ENCODE data around the gene FHOD1. TPM values are rescaled to one million over a fixed set of nuclear protein-coding genes. Genes with fewer than 3 reads are reported as not detected.

FHOD1 gene
- total RNA-seq, 4 donors from 2014 or later: 6.3 to 15.6 (median 8.4) TPM

DNA sequence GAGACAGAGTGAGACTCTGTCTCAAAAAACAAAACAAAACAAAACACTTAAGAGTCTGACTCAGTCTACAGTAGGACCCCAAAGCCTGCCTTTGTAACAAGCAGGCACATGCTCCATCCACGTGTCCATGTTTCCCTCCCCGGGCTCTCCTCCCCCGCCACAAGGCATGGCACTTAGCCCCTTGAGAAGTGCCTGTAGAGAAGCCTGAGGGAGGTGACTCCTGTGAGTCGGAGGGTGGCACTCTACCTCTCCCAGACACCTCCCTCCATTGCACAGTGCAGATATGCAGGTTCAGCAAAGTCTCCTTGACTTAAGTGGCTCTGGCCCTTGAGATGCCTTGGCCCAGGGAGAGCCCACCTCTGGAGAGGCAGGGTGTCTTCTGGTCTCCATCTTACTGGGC is 6.8 kb downstream of the FHOD1 start:
- TF ChIP-seq CTCF (IDR thresholded peaks at IDR 0.05): no peak
- no peak for TF ChIP-seq POLR2A (IDR thresholded peaks at IDR 0.05)
- 54 to 56% methylated on average over 4 of the region's 4 CpGs for WGBS, 2 donors
- no peak for DNase-seq (ENCODE audit: low spot score in 2 of 2)
- no peak overlapping the region for H3K4me3 ChIP-seq (ENCODE audit: low read depth, poor library complexity, severe bottlenecking)
- intact Hi-C loops (cut with DNase I; ENCODE audit: low total_unique reads): no loop called here

DNA sequence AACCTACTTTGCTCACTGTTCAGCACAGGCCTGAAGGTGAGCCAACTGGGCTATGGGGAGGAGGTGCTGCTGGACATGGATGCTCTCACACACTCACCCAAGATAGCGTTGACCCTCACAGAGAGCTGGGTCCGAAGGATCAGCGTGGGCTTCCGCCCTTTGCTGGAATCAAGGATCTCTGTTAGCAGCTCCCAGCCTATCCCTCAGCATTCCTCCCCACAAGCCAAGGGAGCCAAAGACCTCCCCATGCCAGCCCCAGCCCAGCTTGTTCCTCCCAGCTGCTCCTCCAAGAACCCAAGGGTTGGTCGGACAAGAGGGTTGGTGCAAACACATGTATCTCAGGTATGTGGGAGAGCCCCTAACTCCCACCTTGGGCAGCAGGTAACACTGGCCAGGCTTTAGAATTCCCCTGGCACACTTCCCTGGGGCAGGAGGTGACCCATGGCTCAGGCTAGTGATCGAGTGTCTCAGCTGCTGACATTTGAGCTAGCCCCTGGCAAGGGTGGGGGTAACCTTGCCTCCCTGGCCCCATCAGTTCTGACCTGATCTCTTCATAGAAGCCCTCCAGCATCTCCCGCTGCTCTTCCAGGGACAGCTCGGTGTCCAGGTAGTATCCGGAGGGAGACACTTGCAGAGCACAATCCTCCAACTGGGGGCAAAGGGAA is 8.3 kb downstream of the FHOD1 start:
- WGBS, 2 donors: 95 to 97% methylated on average over 9 of the region's 9 CpGs
- TF ChIP-seq CTCF (IDR thresholded peaks at IDR 0.05) (no peak), POLR2A (IDR thresholded peaks at IDR 0.05) (no peak)
- intact Hi-C loops (cut with DNase I; ENCODE audit: low total_unique reads): no loop called here
- no peak for DNase-seq (ENCODE audit: low spot score in 2 of 2)
- H3K4me3 ChIP-seq (ENCODE audit: low read depth, poor library complexity, severe bottlenecking): no peak overlapping the region

GRCh38 chr16:67238278-67238575 is 9.1 kb downstream of the FHOD1 start:
- WGBS, 2 donors: 96 to 97% methylated on average over 3 of the region's 3 CpGs
- DNase-seq (ENCODE audit: low spot score in 2 of 2): no peak
- intact Hi-C loops (cut with DNase I; ENCODE audit: low total_unique reads): no loop called here
- TF ChIP-seq POLR2A (IDR thresholded peaks at IDR 0.05) (no peak), CTCF (IDR thresholded peaks at IDR 0.05) (no peak)
- no peak overlapping the region for H3K4me3 ChIP-seq (ENCODE audit: low read depth, poor library complexity, severe bottlenecking)

GRCh38 chr16:67237396-67238277 is 9.6 kb downstream of the FHOD1 start:
- no peak for TF ChIP-seq POLR2A (IDR thresholded peaks at IDR 0.05)
- TF ChIP-seq CTCF (IDR thresholded peaks at IDR 0.05): no peak
- intact Hi-C loops (cut with DNase I; ENCODE audit: low total_unique reads): no loop called here
- H3K4me3 ChIP-seq (ENCODE audit: low read depth, poor library complexity, severe bottlenecking): no peak overlapping the region
- 79 to 87% methylated on average over 15 to 16 of the region's 16 CpGs for WGBS, 2 donors
- DNase-seq (ENCODE audit: low spot score in 2 of 2): no peak

DNA sequence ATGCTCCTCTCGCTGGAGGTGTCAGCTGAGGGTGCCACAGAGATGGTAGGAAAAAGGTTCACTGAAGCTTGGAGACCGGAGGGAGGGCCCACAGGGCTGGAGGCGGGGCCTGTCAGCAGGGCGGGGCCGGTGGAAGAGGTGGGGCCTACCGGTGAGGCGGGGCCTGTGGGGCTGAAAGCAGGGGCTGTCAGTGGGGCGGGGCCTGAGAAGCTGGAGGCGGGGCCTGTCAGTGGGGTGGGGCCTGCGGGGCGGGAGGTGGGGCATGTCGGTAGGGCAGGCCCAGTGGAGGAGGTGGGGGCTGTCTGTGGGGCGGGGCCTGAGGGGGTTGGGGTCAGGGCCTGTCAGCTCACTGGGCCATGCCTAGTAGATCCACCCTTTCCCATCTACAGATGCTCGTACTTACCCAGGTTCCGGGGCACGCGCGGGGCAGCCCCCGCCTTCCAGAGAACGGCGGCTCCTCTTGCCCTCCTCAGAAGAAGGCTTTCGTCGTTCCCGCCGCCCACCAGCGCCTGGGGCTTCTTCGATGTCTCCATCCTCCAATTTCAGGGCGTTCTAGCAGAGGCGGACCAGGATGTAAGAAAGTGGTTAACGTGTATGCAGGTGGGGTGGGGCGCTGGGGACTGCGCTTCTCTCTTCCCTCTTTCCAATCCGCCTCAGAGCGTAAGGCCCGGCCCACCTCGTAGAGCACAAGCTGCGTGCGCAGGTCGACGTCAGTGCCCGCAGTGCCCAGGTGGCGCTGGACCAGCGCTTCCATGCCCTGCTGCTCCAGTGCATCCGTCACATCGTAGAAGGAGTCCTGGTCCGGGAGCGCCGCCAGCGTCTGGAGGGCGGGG is 10.5 kb downstream of the FHOD1 start:
- intact Hi-C loops (cut with DNase I; ENCODE audit: low total_unique reads): no loop called here
- DNase-seq (ENCODE audit: low spot score in 2 of 2): no peak
- WGBS, 2 donors: 73 to 78% methylated on average over 49 to 50 of the region's 50 CpGs
- H3K4me3 ChIP-seq (ENCODE audit: low read depth, poor library complexity, severe bottlenecking): no peak overlapping the region
- TF ChIP-seq CTCF (IDR thresholded peaks at IDR 0.05) (no peak), POLR2A (IDR thresholded peaks at IDR 0.05) (no peak)

Data from lower leg skin (tissue), 4 donors.